Measurements from ENCODE around the gene AUTS2. TPM values are rescaled to one million over a fixed set of nuclear protein-coding genes. Genes with fewer than 3 reads are reported as not detected.

The AUTS2 gene
- total and polyA plus RNA-seq, 11 donors, result 3.4 to 14.0 (median 7.3) TPM

DNA sequence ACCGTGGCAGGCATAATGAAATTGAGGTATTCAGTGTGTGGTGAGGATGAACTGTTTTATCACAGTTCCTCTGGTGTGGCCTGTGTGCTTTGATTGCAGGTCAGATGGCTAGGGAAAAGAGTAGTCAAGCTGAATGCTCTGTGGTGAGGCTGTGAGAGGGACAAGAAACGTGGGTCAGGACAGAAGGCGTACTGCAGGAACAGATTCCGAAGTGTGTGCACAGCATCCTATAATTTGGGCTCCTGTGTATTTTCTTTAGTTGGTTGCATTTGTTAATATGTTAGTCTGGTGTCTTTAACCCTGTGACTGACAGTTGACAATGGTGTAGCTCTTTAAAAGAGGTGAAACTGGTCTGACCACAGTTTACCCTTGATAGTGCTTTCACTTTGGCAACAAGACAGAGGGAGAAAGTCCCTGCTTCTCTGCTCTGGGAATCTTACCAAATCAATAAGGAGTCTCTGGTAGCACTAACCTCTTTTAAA is 76.5 kb downstream of the AUTS2 start:
- Histone ChIP-seq H3K9me3 (no peaks in the 10 kb centered on the region), H3K27me3 (no peaks in the 10 kb centered on the region), H3K36me3 (no peaks in the 10 kb centered on the region), H3K4me1 (peaks cover 0 to 37% (median 8%) of the 10 kb centered on the region in 12 donors), H3K4me3 (no peak overlapping the region), H3K27ac (no peak overlapping the region)
- intact Hi-C loops (cut with DNase I), result loop anchor here in 1 of 10 donors (10.0 kb wide), 1 partner anchor 60 kb away; no protein-coding TSS in a partner anchor
- 69 to 73% (median 71%) methylated on average over 4 of the region's 4 CpGs for WGBS, 4 donors
- TF ChIP-seq, protein P1, sequence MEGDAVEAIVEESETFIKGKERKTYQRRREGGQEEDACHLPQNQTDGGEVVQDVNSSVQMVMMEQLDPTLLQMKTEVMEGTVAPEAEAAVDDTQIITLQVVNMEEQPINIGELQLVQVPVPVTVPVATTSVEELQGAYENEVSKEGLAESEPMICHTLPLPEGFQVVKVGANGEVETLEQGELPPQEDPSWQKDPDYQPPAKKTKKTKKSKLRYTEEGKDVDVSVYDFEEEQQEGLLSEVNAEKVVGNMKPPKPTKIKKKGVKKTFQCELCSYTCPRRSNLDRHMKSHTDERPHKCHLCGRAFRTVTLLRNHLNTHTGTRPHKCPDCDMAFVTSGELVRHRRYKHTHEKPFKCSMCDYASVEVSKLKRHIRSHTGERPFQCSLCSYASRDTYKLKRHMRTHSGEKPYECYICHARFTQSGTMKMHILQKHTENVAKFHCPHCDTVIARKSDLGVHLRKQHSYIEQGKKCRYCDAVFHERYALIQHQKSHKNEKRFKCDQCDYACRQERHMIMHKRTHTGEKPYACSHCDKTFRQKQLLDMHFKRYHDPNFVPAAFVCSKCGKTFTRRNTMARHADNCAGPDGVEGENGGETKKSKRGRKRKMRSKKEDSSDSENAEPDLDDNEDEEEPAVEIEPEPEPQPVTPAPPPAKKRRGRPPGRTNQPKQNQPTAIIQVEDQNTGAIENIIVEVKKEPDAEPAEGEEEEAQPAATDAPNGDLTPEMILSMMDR (IDR thresholded peaks at IDR 0.05), result no peak
- no peak for TF ChIP-seq POLR2A (IDR thresholded peaks at IDR 0.05)
- no peak for DNase-seq
- ATAC-seq, result no peak

DNA sequence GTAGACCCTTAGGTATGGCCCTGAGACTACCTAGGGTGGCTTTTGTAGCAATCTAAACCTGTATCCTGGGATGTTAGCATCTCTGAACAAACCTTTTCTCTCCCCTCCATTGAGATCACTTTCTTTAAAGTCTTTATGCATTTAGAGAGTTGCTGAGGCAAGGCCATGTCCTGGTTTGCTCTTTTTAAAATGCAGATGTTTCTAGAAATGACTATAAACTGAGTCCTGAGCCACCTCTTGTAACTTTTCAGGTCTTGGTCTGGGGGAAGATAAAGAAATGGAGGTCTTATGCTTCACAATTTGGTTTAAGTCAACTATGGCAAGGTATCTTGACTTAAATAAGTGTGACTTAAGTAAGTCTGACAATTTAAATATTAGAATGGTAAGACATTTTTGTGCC is 78.0 kb downstream of the AUTS2 start:
- no peak for DNase-seq
- no peak for ATAC-seq
- no peak for TF ChIP-seq POLR2A (IDR thresholded peaks at IDR 0.05)
- TF ChIP-seq, protein P1 (IDR thresholded peaks at IDR 0.05), result no peak
- H3K36me3 ChIP-seq, result no peaks in the 10 kb centered on the region
- no peaks in the 10 kb centered on the region for H3K9me3 ChIP-seq
- no peak overlapping the region for H3K27ac ChIP-seq
- intact Hi-C loops (cut with DNase I), result loop anchor here in 1 of 10 donors (10.0 kb wide), 1 partner anchor 59 kb away; no protein-coding TSS in a partner anchor
- no peaks in the 10 kb centered on the region for H3K27me3 ChIP-seq
- H3K4me3 ChIP-seq, result no peak overlapping the region
- peaks cover 0 to 34% (median 8%) of the 10 kb centered on the region in 12 donors for H3K4me1 ChIP-seq

DNA sequence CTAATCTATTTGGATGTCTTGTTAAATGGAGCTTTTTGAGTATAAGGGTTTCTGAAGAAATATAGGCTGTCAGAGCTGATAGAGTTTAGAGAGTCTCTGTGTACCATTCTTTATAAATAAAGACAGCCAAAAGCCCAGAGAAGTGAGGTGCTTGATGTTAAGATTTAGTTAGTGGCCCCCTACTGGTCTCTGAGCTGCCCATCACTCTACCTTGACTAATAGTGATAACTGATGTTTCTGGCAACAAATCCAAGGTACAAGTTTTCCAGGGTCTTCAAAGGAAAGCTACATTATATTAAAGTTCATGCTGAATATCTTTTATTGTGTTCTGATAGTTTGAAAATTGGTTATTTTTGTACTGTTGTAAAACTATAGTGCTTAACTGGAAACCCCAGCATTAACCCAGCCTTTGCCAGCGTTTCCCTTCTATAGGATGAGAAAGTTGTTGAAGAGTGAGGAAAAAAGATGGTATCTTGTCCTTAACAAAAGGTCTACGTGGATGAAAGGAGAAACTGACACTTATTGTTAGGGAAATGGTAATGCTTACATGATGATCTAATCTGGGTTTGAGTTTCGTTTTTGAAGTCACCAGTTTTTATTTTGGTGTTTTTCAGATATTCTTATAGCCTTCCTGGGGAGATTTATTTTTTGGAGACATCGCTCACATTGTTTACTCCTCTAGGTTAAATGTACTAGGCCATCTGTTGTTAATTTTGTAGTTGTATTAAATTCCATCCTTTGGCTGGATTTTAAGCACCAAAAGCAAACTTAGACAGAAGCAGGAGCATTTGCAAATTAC is 79.0 kb downstream of the AUTS2 start:
- H3K36me3 ChIP-seq, result no peaks in the 10 kb centered on the region
- 50 to 67% (median 59%) methylated on average over 4 of the region's 4 CpGs for WGBS, 4 donors
- no peaks in the 10 kb centered on the region for H3K27me3 ChIP-seq
- peaks cover 0 to 34% (median 8%) of the 10 kb centered on the region in 12 donors for H3K4me1 ChIP-seq
- no peaks in the 10 kb centered on the region for H3K9me3 ChIP-seq
- intact Hi-C loops (cut with DNase I), result loop anchor here in 1 of 10 donors (10.0 kb wide), 1 partner anchor 58 kb away; no protein-coding TSS in a partner anchor
- DNase-seq (no peak), ATAC-seq (no peak)
- H3K27ac ChIP-seq, result peak overlapping the region in 3 of 12 donors; percentile 6 to 28 (median 21)
- H3K4me3 ChIP-seq, result no peak overlapping the region
- no peak for TF ChIP-seq POLR2A (IDR thresholded peaks at IDR 0.05)
- TF ChIP-seq, protein P1 (IDR thresholded peaks at IDR 0.05), result peak in 9 of 12 donors; percentile 8 to 47 (median 21)

DNA sequence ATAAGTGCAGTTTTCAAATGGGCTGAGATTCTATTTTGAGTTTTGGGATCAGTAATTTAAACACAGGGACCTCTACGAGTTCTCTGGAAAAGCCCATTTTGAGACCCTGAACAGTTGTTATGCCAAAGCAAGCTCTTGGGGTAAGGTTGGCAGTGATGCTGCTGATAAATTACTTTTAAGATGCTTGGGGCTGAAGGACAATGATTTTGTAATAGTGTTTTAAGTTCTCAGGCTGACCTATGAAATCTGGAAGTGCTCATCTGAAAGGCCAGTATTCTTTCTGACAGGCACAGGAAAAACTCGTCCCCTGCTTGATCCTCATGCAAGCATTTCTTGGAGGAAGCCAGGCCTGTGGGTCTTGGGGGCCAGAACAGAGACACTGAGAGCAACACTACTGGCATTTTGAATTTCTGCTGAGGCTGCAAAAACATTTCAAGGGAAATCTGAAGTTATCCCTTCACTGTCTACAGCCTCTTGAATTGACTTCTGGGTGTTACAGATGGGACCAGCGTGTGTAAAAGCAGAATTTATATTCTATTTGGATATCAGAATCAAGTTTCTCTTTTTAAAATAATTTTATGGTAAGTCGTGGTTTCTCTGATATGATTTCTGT is 79.7 kb downstream of the AUTS2 start:
- Histone ChIP-seq H3K27me3 (no peaks in the 10 kb centered on the region), H3K27ac (peak overlapping the region in 4 of 12 donors; percentile 6 to 28 (median 15)), H3K4me3 (no peak overlapping the region), H3K4me1 (peaks cover 0 to 33% (median 8%) of the 10 kb centered on the region in 12 donors), H3K9me3 (no peaks in the 10 kb centered on the region), H3K36me3 (no peaks in the 10 kb centered on the region)
- DNase-seq (no peak), ATAC-seq (peak in 1 of 4 donors; percentile 10)
- no peak for TF ChIP-seq POLR2A (IDR thresholded peaks at IDR 0.05)
- TF ChIP-seq, protein P1 (IDR thresholded peaks at IDR 0.05), result no peak
- intact Hi-C loops (cut with DNase I), result loop anchor here in 1 of 10 donors (10.0 kb wide), 1 partner anchor 57 kb away; no protein-coding TSS in a partner anchor
- WGBS, 4 donors, result 76 to 83% (median 81%) methylated on average over 4 of the region's 4 CpGs
